ENCODE results near the gene ZNF747. TPM values are rescaled to one million over a fixed set of nuclear protein-coding genes. Genes with fewer than 3 reads are reported as not detected.
"Not testable (repeated sequence)": the region's sequence is repeated elsewhere in the genome, so short reads cannot be mapped to it uniquely, and the experiment has no call there.

Gene ZNF747
- total and polyA plus RNA-seq, 7 experiments from 2014 or later = 8.9 to 17.4 (median 11.7) TPM

DNA sequence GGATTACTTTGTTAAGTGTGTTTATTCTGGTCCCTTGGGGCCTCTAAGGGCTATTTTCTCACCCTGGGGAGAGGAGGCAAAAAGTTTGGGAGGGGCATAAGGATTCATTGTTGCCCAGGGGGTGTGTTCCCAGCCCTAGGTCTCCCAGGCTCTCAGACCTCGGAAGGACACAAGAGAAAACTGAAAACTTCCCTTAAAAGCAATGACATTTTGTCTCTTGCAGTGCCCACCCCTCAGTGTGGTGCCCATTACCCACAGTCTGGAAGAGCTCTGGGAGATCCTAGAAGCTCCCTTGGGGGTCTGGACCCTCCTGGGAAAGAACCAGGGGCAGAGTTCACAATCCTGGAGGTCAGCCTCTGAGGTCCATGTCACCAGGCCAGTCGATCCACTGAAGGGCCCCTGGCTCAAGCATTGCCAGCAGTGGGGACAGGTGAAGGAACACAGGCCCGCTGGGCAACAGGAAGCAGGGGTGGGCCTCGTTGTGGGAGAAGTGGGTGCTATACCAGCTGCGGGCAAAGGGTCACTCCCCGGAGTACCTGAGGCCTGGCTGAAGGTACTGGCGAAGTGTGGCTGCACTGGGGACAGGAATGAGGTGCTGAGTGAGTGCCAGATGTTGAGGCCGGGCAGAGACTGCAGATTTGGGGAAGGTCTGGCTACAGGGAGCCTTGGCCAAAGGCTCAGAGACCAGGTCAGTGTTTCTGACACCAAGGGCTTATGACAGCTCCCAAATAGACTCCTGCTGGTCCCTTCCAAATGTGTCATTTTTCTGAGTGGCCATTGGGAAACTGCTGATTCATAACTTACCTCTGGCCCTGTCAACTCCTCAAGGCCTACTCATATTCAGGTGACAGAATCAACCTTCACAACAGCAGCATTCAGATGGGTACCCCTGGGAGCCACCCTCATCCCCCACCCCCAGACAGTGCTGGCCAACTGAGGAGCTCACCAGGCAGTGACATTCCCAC is 4.6 kb upstream of the ZNF747 start:
- Mint-ChIP-seq H3K27me3 (no peaks in the 10 kb centered on the region), H3K36me3 (peaks cover 0 to 7% (median 0%) of the 10 kb centered on the region in 5 donors), H3K27ac (no peak overlapping the region), H3K9me3 (no peaks in the 10 kb centered on the region), H3K4me1 (peaks cover 14 to 31% (median 26%) of the 10 kb centered on the region in 7 donors), H3K4me3 (peak overlapping the region in 1 of 10 donors; percentile 13)
- no peak overlapping the region for H3K4me3 ChIP-seq (ENCODE audit: low read length)
- H3K36me3 ChIP-seq (ENCODE audit: control insufficient read depth in 2 of 3, insufficient read depth in 3 of 3, low read length in 3 of 3) = no peaks in the 10 kb centered on the region
- no peak for DNase-seq
- intact Hi-C loops (cut with micrococcal nuclease) = no loop called here
- ChIA-PET CTCF (interaction anchor here (0.9 kb wide), 1 partner anchor 110 kb away, joined by 3 read pairs; the partner anchor contains the start of gene DCTPP1), POLR2A (interaction anchor here (0.6 to 1.1 kb wide), 3 partner anchors 11 to 837 kb away, joined by 3 to 7 read pairs (median 6); no protein-coding TSS in a partner anchor)
- H3K9me3 ChIP-seq (ENCODE audit: control insufficient read depth in 2 of 3, low read length in 3 of 3) = no peaks in the 10 kb centered on the region
- H3K27me3 ChIP-seq (ENCODE audit: control insufficient read depth in 2 of 2, insufficient read depth in 2 of 2, low read length in 2 of 2) = no peaks in the 10 kb centered on the region
- H3K4me1 ChIP-seq (ENCODE audit: control insufficient read depth in 2 of 2, insufficient read depth in 2 of 2, low read length in 2 of 2) = peaks cover 8 to 9% of the 10 kb centered on the region in 2 donors
- H3K27ac ChIP-seq (ENCODE audit: low read depth, low read length) = no peak overlapping the region
- no peak for ATAC-seq

DNA sequence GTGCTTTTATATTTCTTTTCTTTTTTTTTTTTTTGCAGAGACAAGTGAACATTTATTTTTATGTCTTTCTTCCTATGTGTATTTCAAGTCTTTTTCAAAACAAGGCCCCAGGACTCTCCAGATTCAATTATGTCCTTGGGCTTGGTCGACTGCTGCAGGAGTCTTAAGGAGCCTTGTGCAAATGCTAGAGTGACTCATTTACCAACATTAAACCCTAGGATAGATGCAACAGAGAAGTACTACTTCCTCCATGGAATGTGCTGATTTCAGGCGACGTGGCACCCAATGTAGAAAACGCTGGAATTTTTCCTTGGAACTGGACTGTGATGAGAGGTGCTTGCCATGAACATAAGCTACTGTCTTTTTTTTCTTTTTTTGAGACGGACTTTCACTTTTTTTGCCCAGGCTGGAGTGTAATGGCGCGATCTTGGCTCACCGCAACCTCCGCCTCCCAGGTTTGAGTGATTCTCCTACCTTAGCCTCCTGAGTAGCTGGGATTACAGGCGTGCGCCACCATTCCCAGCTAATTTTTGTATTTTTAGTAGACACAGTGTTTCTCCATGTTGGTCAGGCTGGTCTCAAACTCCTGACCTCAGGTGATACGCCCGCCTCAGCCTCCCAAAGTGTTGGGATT is 1.9 kb upstream of the ZNF747 start:
- H3K4me1 ChIP-seq (ENCODE audit: control insufficient read depth in 2 of 2, insufficient read depth in 2 of 2, low read length in 2 of 2); intact Hi-C loops (cut with micrococcal nuclease): not testable (repeated sequence)
- CTCF ChIA-PET = interaction anchor here (0.8 to 3.0 kb wide), 13 partner anchors 10 to 157 kb away, joined by 3 to 37 read pairs (median 6); partner anchors contain the start of genes DCTPP1, SEPHS2, ZNF688 and ZNF764

DNA sequence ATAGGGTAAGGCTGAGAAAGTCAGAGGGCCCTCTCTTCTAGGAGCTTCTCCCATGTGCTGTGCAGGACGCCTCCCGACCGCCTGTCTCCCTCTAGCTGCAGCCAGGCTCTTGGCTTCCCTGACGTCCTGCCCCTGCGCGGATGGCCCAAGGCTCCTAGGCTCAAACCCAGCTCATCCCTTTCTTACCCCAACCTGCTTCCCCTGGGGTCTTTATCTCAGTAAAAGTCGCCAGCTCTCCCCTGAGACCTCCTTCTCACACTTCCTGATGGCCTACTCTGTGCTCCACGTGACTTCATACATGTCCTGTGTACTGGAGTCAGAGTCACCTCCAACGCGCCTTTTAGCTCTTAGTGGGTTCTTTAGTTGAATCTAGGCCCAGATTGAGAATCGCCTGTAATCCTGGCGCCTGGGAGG is 1.1 kb upstream of the ZNF747 start:
- H3K4me3 Mint-ChIP-seq = peak overlapping the region; percentile 91 to 100 (median 96)
- no peaks in the 10 kb centered on the region for H3K27me3 Mint-ChIP-seq
- intact Hi-C loops (cut with micrococcal nuclease) = loop anchor here (1.0 to 2.0 kb wide), 15 partner anchors 8 to 163 kb away; partner anchors contain the start of genes DCTPP1 (in 2 of the 2), FBRS (in 2 of the 2), PRR14 (in 2 of the 2) and ZNF764 (in 2 of the 2)
- peaks cover 0 to 1% (median 0%) of the 10 kb centered on the region in 11 donors for H3K9me3 Mint-ChIP-seq
- H3K36me3 ChIP-seq (ENCODE audit: control insufficient read depth in 2 of 3, insufficient read depth in 3 of 3, low read length in 3 of 3) = peaks cover 0 to 19% (median 0%) of the 10 kb centered on the region in 3 experiments
- ATAC-seq = peak; percentile 71
- H3K9me3 ChIP-seq (ENCODE audit: control insufficient read depth in 2 of 3, low read length in 3 of 3) = no peaks in the 10 kb centered on the region
- peaks cover 0 to 9% (median 0%) of the 10 kb centered on the region in 5 donors for H3K36me3 Mint-ChIP-seq
- peaks cover 14 to 42% (median 35%) of the 10 kb centered on the region in 7 donors for H3K4me1 Mint-ChIP-seq
- H3K4me1 ChIP-seq (ENCODE audit: control insufficient read depth in 2 of 2, insufficient read depth in 2 of 2, low read length in 2 of 2) = peaks cover 8 to 9% of the 10 kb centered on the region in 2 donors
- peak overlapping the region; percentile 60 for H3K4me3 ChIP-seq (ENCODE audit: low read length)
- H3K27me3 ChIP-seq (ENCODE audit: control insufficient read depth in 2 of 2, insufficient read depth in 2 of 2, low read length in 2 of 2) = no peaks in the 10 kb centered on the region
- peak overlapping the region; percentile 94 to 99 (median 98) for H3K27ac Mint-ChIP-seq
- POLR2A ChIA-PET = interaction anchor here (0.9 to 4.5 kb wide), 30 partner anchors 8 to 352 kb away, joined by 3 to 159 read pairs (median 6); partner anchors contain the start of genes CORO1A, DCTPP1, FBRS and PRR14
- H3K27ac ChIP-seq (ENCODE audit: low read depth, low read length) = peak overlapping the region; percentile 98
- peak in 8 of 9 donors; percentile 45 to 73 (median 54) for DNase-seq
- CTCF ChIA-PET = interaction anchor here (0.5 to 3.0 kb wide), 28 partner anchors 8 to 158 kb away, joined by 3 to 37 read pairs (median 4); partner anchors contain the start of genes DCTPP1, SEPHS2, SEPTIN1 and ZNF688

More for the DNA sequence above, 1.9 kb upstream of the ZNF747 start:
- not testable (repeated sequence) for H3K27me3 Mint-ChIP-seq; H3K9me3 Mint-ChIP-seq; H3K4me3 ChIP-seq (ENCODE audit: low read length); ATAC-seq; DNase-seq; H3K27me3 ChIP-seq (ENCODE audit: control insufficient read depth in 2 of 2, insufficient read depth in 2 of 2, low read length in 2 of 2); H3K9me3 ChIP-seq (ENCODE audit: control insufficient read depth in 2 of 3, low read length in 3 of 3); H3K36me3 Mint-ChIP-seq
- peaks cover 14 to 39% (median 31%) of the 10 kb centered on the region in 7 donors for H3K4me1 Mint-ChIP-seq
- H3K27ac Mint-ChIP-seq = peak overlapping the region; percentile 94 to 99 (median 98)
- POLR2A ChIA-PET = interaction anchor here (1.0 to 4.5 kb wide), 15 partner anchors 10 to 353 kb away, joined by 3 to 159 read pairs (median 6); partner anchors contain the start of genes CORO1A, DCTPP1, FBRS and PRR14
- peak overlapping the region; percentile 91 to 100 (median 96) for H3K4me3 Mint-ChIP-seq
- Histone ChIP-seq H3K36me3 (ENCODE audit: control insufficient read depth in 2 of 3, insufficient read depth in 3 of 3, low read length in 3 of 3) (peaks cover 0 to 12% (median 0%) of the 10 kb centered on the region in 3 experiments), H3K27ac (ENCODE audit: low read depth, low read length) (peak overlapping the region; percentile 98)

DNA sequence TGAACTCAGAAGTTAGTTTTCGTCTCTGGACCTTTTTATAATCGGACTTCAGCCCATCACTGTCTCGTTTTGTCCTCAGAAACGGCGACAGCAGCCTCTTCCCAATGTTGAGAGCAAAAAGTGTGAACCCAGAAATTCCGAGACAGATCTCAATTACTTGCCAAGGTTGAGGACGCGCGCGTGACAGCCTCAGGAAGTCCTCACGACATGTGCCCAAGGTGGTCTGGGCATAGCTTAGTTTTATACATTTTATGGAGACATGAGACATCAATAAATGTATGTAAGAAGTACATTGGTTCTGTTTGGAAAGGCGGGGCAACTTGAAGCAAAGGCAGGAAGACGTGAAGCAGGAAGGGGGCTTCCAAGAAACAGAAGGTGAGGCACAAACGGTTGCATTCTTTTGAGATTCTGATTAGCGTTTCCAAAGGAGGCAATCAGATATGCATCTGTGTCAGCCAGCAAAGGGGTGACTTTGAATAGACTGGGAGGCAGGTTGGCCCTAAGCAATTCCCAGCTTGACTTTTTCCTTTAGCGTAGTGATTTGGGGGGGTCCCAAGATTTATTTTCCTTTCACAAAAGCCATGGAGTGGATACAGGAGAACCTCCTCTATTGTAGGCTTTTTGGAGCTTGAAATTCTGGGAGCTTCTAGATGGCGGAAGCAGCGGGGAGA is 583 bp upstream of the ZNF747 start:
- Histone ChIP-seq H3K36me3 (ENCODE audit: control insufficient read depth in 2 of 3, insufficient read depth in 3 of 3, low read length in 3 of 3) (peaks cover 0 to 20% (median 0%) of the 10 kb centered on the region in 3 experiments), H3K9me3 (ENCODE audit: control insufficient read depth in 2 of 3, low read length in 3 of 3) (no peaks in the 10 kb centered on the region), H3K27me3 (ENCODE audit: control insufficient read depth in 2 of 2, insufficient read depth in 2 of 2, low read length in 2 of 2) (no peaks in the 10 kb centered on the region), H3K27ac (ENCODE audit: low read depth, low read length) (peak overlapping the region; percentile 98), H3K4me3 (ENCODE audit: low read length) (peak overlapping the region; percentile 60), H3K4me1 (ENCODE audit: control insufficient read depth in 2 of 2, insufficient read depth in 2 of 2, low read length in 2 of 2) (peaks cover 8 to 9% of the 10 kb centered on the region in 2 donors)
- intact Hi-C loops (cut with micrococcal nuclease) = loop anchor here (1.0 to 2.0 kb wide), 15 partner anchors 8 to 163 kb away; partner anchors contain the start of genes DCTPP1 (in 2 of the 2), FBRS (in 2 of the 2), PRR14 (in 2 of the 2) and ZNF764 (in 2 of the 2)
- Mint-ChIP-seq H3K27ac (peak overlapping the region; percentile 94 to 99 (median 98)), H3K4me3 (peak overlapping the region; percentile 91 to 100 (median 96)), H3K4me1 (peaks cover 14 to 47% (median 37%) of the 10 kb centered on the region in 7 donors), H3K27me3 (no peaks in the 10 kb centered on the region), H3K36me3 (peaks cover 0 to 9% (median 0%) of the 10 kb centered on the region in 5 donors), H3K9me3 (peaks cover 0 to 1% (median 0%) of the 10 kb centered on the region in 11 donors)
- ChIA-PET CTCF (interaction anchor here (0.5 to 3.0 kb wide), 28 partner anchors 9 to 158 kb away, joined by 3 to 37 read pairs (median 4); partner anchors contain the start of genes DCTPP1, SEPHS2, SEPTIN1 and ZNF688), POLR2A (interaction anchor here (0.7 to 4.5 kb wide), 35 partner anchors 8 to 352 kb away, joined by 3 to 159 read pairs (median 5); partner anchors contain the start of genes CORO1A, DCTPP1, FBRS and PRR14)
- peak; percentile 29 for ATAC-seq
- peak in 1 of 9 donors; percentile 63 for DNase-seq

DNA sequence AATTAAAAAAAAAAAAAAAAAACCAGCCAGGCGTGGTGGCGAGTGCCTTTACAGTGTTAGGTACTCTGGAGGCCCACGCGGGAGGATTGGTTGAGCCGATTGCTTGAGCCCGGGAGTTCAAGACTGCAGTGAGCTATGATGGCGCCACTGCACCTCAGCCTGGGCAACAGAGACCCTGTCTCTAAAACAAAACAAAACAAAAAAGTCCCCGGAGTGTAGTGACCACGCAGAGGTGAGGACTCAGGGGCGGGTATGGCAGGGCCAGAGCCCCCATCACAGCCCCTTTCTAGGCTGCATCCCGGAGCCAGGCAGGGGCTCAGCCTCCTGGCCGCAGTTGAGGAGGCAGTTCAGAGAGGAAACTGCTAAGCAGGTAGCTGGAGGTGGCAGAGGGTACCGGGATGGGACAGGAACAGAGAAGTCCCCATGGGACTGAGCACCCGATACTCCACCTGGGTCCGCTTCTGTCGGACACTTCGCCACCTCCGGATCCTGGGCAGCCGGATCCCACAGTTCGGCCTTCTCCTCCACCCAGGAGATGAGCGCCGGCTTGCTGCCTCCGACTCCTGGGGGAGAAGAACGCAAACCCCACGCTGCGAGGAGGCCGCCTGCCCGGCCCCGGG is 800 bp downstream of the ZNF747 start:
- H3K4me3 Mint-ChIP-seq = peak overlapping the region; percentile 82 to 100 (median 94)
- peaks cover 14 to 58% (median 44%) of the 10 kb centered on the region in 7 donors for H3K4me1 Mint-ChIP-seq
- DNase-seq = peak in 1 of 9 donors; percentile 32
- peak overlapping the region; percentile 60 for H3K4me3 ChIP-seq (ENCODE audit: low read length)
- peak overlapping the region; percentile 98 for H3K27ac ChIP-seq (ENCODE audit: low read depth, low read length)
- peaks cover 0 to 20% (median 0%) of the 10 kb centered on the region in 3 experiments for H3K36me3 ChIP-seq (ENCODE audit: control insufficient read depth in 2 of 3, insufficient read depth in 3 of 3, low read length in 3 of 3)
- H3K27me3 Mint-ChIP-seq = no peaks in the 10 kb centered on the region
- H3K36me3 Mint-ChIP-seq = peaks cover 0 to 9% (median 0%) of the 10 kb centered on the region in 5 donors
- peaks cover 8 to 13% of the 10 kb centered on the region in 2 donors for H3K4me1 ChIP-seq (ENCODE audit: control insufficient read depth in 2 of 2, insufficient read depth in 2 of 2, low read length in 2 of 2)
- no peaks in the 10 kb centered on the region for H3K27me3 ChIP-seq (ENCODE audit: control insufficient read depth in 2 of 2, insufficient read depth in 2 of 2, low read length in 2 of 2)
- intact Hi-C loops (cut with micrococcal nuclease) = loop anchor here (1.0 to 2.0 kb wide), 5 partner anchors 38 to 125 kb away; partner anchors contain the start of genes SEPHS2 (in 2 of the 2) and FBRS (in 1 of the 2)
- CTCF ChIA-PET = interaction anchor here (1.0 to 3.0 kb wide), 2 partner anchors 23 to 60 kb away, joined by 3 to 37 read pairs; partner anchors contain the start of gene ZNF764
- no peaks in the 10 kb centered on the region for H3K9me3 ChIP-seq (ENCODE audit: control insufficient read depth in 2 of 3, low read length in 3 of 3)
- ATAC-seq = no peak
- POLR2A ChIA-PET = interaction anchor here (0.6 to 4.5 kb wide), 18 partner anchors 9 to 361 kb away, joined by 3 to 159 read pairs (median 8); partner anchors contain the start of genes DCTPP1, FBRS, PRR14 and ZNF48
- H3K27ac Mint-ChIP-seq = peak overlapping the region; percentile 76 to 99 (median 93)
- peaks cover 0 to 1% (median 0%) of the 10 kb centered on the region in 11 donors for H3K9me3 Mint-ChIP-seq

Data from naive thymus-derived CD4-positive, alpha-beta T cell (primary cell).